ENCODE results near the gene TAF6.

The TAF6 gene

DNA sequence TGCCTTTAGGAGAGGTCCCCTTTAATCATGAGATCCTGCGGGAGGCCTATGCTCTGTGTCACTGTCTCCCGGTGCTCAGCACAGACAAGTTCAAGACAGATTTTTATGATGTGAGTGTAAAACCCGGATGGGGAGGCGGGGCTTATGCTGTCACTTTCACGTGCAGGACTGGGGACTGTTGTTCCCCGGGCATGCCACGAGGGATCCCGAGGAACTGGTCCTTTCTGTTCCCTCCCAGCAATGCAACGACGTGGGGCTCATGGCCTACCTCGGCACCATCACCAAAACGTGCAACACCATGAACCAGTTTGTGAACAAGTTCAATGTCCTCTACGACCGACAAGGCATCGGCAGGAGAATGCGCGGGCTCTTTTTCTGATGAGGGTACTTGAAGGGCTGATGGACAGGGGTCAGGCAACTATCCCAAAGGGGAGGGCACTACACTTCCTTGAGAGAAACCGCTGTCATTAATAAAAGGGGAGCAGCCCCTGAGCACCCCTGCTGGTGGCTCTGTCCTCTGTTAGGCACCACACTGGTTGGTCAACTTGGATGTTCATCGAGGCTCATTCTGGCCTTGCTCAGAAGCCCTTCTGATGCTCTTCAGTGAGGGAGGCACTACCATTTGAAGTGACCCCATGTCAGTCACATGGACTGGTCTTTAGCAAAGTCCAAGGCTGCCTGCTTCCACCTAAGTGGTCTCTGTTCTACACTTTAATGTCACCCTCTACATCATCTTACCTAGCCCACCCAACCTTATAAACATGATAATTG is 27.6 kb downstream of the TAF6 start:
- Histone ChIP-seq H3K4me3 (ENCODE audit: low read length in 2 of 2) (no peak overlapping the region), H3K4me1 (ENCODE audit: control insufficient read depth, insufficient read depth, low read length) (peaks cover 36% of the 10 kb centered on the region), H3K9me3 (ENCODE audit: control insufficient read depth in 2 of 2, low read length in 2 of 2) (no peaks in the 10 kb centered on the region), H3K27ac (ENCODE audit: low read length) (no peak overlapping the region), H3K36me3 (ENCODE audit: control insufficient read depth in 2 of 2, insufficient read depth in 2 of 2, low read length in 2 of 2) (peaks cover 42 to 54% of the 10 kb centered on the region in 2 donors), H3K9ac (ENCODE audit: low read length in 2 of 2) (no peak overlapping the region), H3K27me3 (ENCODE audit: control insufficient read depth in 1 of 2, insufficient read depth in 2 of 2, low read length in 2 of 2) (no peaks in the 10 kb centered on the region)

DNA sequence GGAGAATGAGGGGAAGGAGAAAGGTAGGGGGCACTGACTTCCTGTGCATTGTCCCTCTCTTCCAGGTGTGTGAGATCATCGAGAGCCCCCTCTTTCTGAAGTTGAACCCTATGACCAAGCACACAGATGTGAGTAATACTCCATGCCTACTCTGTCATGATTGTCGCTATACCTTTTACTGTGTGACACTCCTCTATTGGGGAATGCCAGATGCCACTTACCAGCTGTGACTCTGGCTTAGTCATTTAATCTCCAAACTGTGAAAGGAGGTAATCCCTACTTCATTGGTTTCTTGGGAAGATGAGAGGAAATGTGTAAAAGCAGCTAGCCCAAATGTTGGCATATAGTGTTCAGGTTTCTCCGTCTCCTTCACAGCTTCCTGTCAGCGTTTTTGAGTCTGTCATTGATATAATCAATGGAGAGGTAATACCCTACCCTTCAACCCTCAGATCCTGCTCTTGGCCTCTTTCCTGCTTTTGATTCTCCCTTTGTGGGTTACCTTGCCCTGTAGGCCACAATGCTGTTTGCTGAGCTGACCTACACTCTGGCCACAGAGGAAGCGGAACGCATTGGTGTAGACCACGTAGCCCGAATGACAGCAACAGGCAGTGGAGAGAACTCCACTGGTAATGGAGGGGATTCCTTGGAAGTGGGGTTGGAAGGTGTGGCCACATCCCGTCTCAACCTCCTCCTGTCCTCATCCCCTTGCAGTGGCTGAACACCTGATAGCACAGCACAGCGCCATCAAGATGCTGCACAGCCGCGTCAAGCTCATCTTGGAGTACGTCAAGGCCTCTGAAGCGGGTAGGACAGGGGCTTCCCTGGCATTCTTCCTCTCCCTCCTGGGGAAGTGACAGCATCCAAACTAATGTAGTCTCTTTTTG is 28.4 kb downstream of the TAF6 start:
- H3K4me3 ChIP-seq (ENCODE audit: low read length in 2 of 2): no peak overlapping the region
- no peaks in the 10 kb centered on the region for H3K9me3 ChIP-seq (ENCODE audit: control insufficient read depth in 2 of 2, low read length in 2 of 2)
- no peak overlapping the region for H3K9ac ChIP-seq (ENCODE audit: low read length in 2 of 2)
- H3K27ac ChIP-seq (ENCODE audit: low read length): peak overlapping the region; percentile 24
- H3K27me3 ChIP-seq (ENCODE audit: control insufficient read depth in 1 of 2, insufficient read depth in 2 of 2, low read length in 2 of 2): no peaks in the 10 kb centered on the region
- H3K36me3 ChIP-seq (ENCODE audit: control insufficient read depth in 2 of 2, insufficient read depth in 2 of 2, low read length in 2 of 2): peaks cover 36 to 45% of the 10 kb centered on the region in 2 donors
- peaks cover 36% of the 10 kb centered on the region for H3K4me1 ChIP-seq (ENCODE audit: control insufficient read depth, insufficient read depth, low read length)

DNA sequence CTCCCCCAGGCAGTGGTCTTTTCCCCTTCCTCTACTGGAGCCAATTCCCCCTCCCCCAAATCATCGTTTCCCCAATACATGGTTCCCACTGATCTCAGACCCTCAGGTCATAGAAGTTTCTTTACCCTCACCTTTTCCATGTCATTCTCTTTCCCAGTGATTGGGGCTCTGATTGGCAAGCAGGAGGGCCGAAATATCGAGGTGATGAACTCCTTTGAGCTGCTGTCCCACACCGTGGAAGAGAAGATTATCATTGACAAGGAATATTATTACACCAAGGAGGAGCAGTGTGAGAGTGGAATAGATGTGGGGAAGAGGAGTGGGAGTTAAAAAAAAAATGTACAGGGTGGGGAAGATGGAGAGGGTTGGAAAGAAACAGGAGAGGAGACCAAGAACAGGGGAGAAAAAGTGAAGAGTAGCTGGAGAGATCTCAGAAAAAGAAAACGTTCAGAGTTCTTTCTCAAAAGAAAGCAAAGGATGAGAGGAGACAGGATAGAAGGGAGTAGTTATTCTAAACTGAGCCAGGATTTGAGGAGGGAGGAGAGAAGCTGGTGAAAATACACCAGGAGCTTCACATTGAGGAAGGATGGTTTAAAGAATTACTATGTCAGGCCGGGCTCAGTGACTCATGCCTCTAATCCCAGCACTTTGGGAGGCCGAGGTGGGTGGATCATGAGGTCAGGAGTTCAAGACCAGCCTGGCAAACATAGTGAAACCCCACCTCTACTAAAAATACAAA is 29.5 kb downstream of the TAF6 start:
- Histone ChIP-seq H3K36me3 (ENCODE audit: control insufficient read depth in 2 of 2, insufficient read depth in 2 of 2, low read length in 2 of 2) (peaks cover 27 to 38% of the 10 kb centered on the region in 2 donors), H3K9ac (ENCODE audit: low read length in 2 of 2) (peak overlapping the region; percentile 87 to 89), H3K4me1 (ENCODE audit: control insufficient read depth, insufficient read depth, low read length) (peaks cover 36% of the 10 kb centered on the region), H3K27me3 (ENCODE audit: control insufficient read depth in 1 of 2, insufficient read depth in 2 of 2, low read length in 2 of 2) (no peaks in the 10 kb centered on the region), H3K27ac (ENCODE audit: low read length) (peak overlapping the region; percentile 80), H3K4me3 (ENCODE audit: low read length in 2 of 2) (peak overlapping the region; percentile 89 to 94), H3K9me3 (ENCODE audit: control insufficient read depth in 2 of 2, low read length in 2 of 2) (no peaks in the 10 kb centered on the region)

DNA sequence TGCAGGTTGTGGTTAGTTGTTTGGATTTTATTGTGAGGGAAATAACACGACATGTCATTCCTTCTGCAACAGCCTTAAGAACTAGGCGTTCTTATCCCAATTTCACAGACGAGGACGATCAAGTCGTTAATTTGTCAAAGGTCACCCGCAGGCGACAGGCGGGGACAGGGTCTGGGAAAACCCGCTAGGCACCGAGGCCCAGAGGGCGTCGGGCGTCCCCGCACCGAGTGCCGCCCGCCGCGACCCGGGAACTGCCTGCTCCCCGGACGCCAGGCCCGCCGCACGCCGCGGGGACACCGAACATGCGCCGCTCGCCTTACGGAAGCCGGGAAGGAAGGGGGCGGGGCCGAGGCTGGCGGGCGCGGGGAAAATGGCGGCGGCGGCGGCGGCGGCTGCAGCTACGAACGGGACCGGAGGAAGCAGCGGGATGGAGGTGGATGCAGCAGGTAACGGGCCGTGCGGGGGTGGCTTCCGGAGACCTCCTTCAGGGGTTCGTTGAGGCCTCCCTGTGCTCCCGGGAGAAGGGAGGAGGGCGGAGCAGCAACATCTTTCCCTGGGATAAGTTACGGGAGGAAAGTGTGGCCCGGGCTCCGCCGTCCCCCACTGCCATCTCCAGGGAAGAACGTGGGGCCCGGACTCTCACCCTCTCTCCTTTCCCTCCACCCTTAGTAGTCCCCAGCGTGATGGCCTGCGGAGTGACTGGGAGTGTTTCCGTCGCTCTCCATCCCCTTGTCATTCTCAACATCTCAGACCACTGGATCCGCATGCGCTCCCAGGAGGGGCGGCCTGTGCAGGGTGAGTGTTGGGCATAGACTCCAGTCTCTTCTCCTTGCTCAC is 30.3 kb downstream of the TAF6 start, which contains the start of gene COPS6:
COPS6 (plus strand) TSS at position 349 of the 837 bp plus-strand sequence; CDS start at position 371, 22 bp downstream.
- Histone ChIP-seq H3K9me3 (ENCODE audit: control insufficient read depth in 2 of 2, low read length in 2 of 2) (no peaks in the 10 kb centered on the region), H3K4me1 (ENCODE audit: control insufficient read depth, insufficient read depth, low read length) (peaks cover 31% of the 10 kb centered on the region), H3K36me3 (ENCODE audit: control insufficient read depth in 2 of 2, insufficient read depth in 2 of 2, low read length in 2 of 2) (peaks cover 27 to 34% of the 10 kb centered on the region in 2 donors), H3K9ac (ENCODE audit: low read length in 2 of 2) (peak within 1 kb of the TSS; percentile 87 to 89), H3K4me3 (ENCODE audit: low read length in 2 of 2) (peak within 1 kb of the TSS; percentile 89 to 94), H3K27ac (ENCODE audit: low read length) (peak within 1 kb of the TSS; percentile 80), H3K27me3 (ENCODE audit: control insufficient read depth in 1 of 2, insufficient read depth in 2 of 2, low read length in 2 of 2) (no peaks in the 10 kb centered on the region)

DNA sequence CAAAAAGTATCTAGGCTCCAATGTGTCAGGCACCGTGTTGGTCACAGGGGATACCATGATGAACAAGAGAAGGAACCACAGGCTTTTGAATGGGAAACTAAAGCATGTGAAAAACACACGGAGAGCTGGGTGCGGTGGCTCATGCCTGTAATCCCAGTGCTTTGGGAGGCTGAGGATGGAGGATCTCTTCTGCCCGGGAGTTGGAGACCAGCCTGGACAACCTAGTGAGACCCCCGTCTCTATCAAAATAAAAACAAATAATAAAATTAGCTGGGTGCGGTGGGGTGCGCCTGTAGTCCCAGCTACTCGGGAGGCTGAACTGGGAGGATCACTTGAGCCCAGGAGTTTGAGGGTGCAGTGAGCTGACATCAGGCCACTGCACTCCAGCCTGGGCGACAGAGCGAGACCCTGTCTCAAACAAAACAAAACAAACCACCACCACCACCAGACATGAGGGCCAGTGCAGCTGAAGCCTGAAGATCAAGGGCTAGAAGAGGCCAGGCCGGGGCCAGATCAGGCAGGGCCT is 31.0 kb downstream of the TAF6 start:
- no peaks in the 10 kb centered on the region for H3K27me3 ChIP-seq (ENCODE audit: control insufficient read depth in 1 of 2, insufficient read depth in 2 of 2, low read length in 2 of 2)
- H3K4me3 ChIP-seq (ENCODE audit: low read length in 2 of 2): peak overlapping the region; percentile 65 to 94
- H3K9me3 ChIP-seq (ENCODE audit: control insufficient read depth in 2 of 2, low read length in 2 of 2): no peaks in the 10 kb centered on the region
- peaks cover 24% of the 10 kb centered on the region for H3K4me1 ChIP-seq (ENCODE audit: control insufficient read depth, insufficient read depth, low read length)
- H3K36me3 ChIP-seq (ENCODE audit: control insufficient read depth in 2 of 2, insufficient read depth in 2 of 2, low read length in 2 of 2): peaks cover 26 to 27% of the 10 kb centered on the region in 2 donors
- H3K9ac ChIP-seq (ENCODE audit: low read length in 2 of 2): peak overlapping the region; percentile 84 to 89
- peak overlapping the region; percentile 80 for H3K27ac ChIP-seq (ENCODE audit: low read length)

DNA sequence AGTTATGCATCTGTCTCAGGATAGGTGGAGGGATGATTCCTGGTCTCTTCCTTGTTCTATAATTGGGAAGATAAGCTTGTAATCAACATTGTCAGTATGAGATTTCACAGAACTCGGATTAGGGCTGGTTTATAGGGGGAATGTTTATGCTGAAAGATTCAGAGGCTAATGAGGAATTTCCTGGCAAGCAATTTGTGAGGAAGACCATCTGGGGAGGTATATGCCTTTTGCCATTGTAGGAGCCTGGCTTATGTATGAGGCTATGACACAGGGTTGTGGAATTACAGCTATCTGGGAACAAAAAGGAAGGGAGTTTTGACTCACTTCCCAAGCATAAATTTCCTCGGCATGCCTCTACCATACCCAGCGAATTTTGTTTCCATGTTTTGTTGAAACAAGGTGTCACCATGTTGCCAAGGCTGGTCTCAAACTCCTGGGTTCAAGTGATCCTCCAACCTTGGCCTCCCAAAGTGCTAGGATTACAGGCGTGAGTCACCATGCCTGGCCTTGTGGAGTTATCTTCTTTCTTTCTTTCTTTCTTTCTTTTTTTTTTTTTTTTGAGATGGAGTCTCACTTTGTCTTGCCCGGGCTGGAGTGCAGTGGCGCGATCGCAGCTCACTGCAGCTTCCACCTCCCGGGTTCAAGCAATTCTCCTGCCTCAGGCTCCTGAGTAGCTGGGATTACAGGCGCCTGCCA is 32.0 kb downstream of the TAF6 start:
- Histone ChIP-seq H3K9me3 (ENCODE audit: control insufficient read depth in 2 of 2, low read length in 2 of 2) (no peaks in the 10 kb centered on the region), H3K4me3 (ENCODE audit: low read length in 2 of 2) (no peak overlapping the region), H3K36me3 (ENCODE audit: control insufficient read depth in 2 of 2, insufficient read depth in 2 of 2, low read length in 2 of 2) (peaks cover 17 to 20% of the 10 kb centered on the region in 2 donors), H3K9ac (ENCODE audit: low read length in 2 of 2) (no peak overlapping the region), H3K27ac (ENCODE audit: low read length) (peak overlapping the region; percentile 80), H3K4me1 (ENCODE audit: control insufficient read depth, insufficient read depth, low read length) (peaks cover 24% of the 10 kb centered on the region), H3K27me3 (ENCODE audit: control insufficient read depth in 1 of 2, insufficient read depth in 2 of 2, low read length in 2 of 2) (no peaks in the 10 kb centered on the region)

DNA sequence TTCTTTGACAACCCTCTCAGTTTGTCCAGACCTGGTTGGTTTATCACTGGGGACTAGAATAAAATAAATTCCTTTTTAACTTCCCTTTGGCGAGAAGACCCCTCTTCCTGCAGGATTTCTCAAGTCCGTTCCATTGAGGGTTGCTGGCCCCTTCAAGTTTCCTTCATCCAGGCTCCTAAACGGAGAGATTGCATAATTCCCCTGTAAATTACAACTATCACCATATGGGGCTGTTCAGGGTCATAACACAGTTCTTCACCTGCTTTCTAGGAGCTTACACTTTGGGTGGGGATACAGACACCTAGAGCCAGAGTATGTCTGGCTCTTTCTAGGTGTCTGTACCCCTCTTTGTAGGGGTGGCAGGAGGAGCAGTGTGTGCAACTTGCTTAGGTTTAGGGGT is 33.6 kb downstream of the TAF6 start:
- H3K4me3 ChIP-seq (ENCODE audit: low read length in 2 of 2): no peak overlapping the region
- no peaks in the 10 kb centered on the region for H3K9me3 ChIP-seq (ENCODE audit: control insufficient read depth in 2 of 2, low read length in 2 of 2)
- no peak overlapping the region for H3K9ac ChIP-seq (ENCODE audit: low read length in 2 of 2)
- no peak overlapping the region for H3K27ac ChIP-seq (ENCODE audit: low read length)
- H3K27me3 ChIP-seq (ENCODE audit: control insufficient read depth in 1 of 2, insufficient read depth in 2 of 2, low read length in 2 of 2): no peaks in the 10 kb centered on the region
- peaks cover 3% of the 10 kb centered on the region in 2 donors for H3K36me3 ChIP-seq (ENCODE audit: control insufficient read depth in 2 of 2, insufficient read depth in 2 of 2, low read length in 2 of 2)
- H3K4me1 ChIP-seq (ENCODE audit: control insufficient read depth, insufficient read depth, low read length): peaks cover 30% of the 10 kb centered on the region

DNA sequence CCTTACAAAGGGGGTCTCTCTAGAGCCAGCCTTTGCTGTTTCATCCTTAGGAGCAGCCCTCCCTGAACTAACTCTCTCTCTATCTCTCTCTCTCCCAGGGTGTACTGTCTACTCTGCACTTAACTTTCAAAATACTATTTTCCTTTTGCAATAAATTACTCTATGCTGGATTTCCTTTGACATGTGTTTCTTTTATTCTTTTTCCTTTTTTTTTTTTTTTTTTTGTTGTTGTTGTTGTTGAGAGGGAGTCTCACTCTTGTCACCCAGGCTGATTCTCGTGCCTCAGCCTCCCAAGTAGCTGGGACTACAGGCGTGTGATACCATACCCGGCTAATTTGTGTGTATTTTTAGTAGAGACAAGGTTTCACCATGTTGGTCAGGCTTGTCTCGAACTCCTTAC is 36.2 kb downstream of the TAF6 start:
- Histone ChIP-seq H3K27me3 (ENCODE audit: control insufficient read depth in 1 of 2, insufficient read depth in 2 of 2, low read length in 2 of 2) (no peaks in the 10 kb centered on the region), H3K9me3 (ENCODE audit: control insufficient read depth in 2 of 2, low read length in 2 of 2) (no peaks in the 10 kb centered on the region), H3K4me1 (ENCODE audit: control insufficient read depth, insufficient read depth, low read length) (peaks cover 33% of the 10 kb centered on the region), H3K27ac (ENCODE audit: low read length) (no peak overlapping the region), H3K9ac (ENCODE audit: low read length in 2 of 2) (peak overlapping the region in 1 of 2 donors; percentile 36), H3K4me3 (ENCODE audit: low read length in 2 of 2) (peak overlapping the region in 1 of 2 donors; percentile 8), H3K36me3 (ENCODE audit: control insufficient read depth in 2 of 2, insufficient read depth in 2 of 2, low read length in 2 of 2) (peaks cover 0 to 14% of the 10 kb centered on the region in 2 donors)

DNA sequence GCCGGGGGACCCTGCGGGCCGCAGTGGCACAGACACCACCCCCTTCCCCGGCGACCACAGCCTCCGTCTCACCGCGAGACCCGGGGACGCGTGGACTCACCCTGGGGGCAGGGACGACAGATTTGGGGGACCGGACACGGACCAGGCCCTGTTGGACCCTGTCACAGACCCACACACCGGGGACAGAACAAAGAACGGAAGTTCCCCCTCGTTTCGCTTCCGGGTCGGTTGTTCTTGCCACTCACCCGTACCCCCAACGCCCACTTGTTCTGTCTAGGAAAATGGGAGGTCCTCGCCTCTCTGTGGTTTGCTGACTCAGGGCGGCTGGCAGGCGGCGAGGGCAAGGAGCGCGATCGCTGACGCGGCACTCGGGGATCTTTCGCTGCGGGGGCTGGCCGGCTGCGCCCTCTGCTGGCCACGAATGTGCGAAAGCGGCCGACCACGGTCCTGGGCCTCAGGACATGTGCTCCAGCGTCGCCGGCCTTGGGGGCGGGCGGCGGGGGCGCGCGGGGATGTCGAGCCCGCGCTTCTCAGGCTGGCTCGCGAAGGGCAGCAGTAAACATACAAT is 37.5 kb downstream of the TAF6 start, which contains the start of gene ZNF3:
ZNF3 (minus strand) TSS at position 189 of the 568 bp plus-strand sequence. CDS start 4,366 bp downstream, outside the sequence.
- H3K4me1 ChIP-seq (ENCODE audit: control insufficient read depth, insufficient read depth, low read length): peaks cover 27% of the 10 kb centered on the region
- H3K9ac ChIP-seq (ENCODE audit: low read length in 2 of 2): peak within 1 kb of the TSS; percentile 87 to 95
- H3K27ac ChIP-seq (ENCODE audit: low read length): peak within 1 kb of the TSS; percentile 67
- H3K27me3 ChIP-seq (ENCODE audit: control insufficient read depth in 1 of 2, insufficient read depth in 2 of 2, low read length in 2 of 2): no peaks in the 10 kb centered on the region
- no peaks in the 10 kb centered on the region for H3K9me3 ChIP-seq (ENCODE audit: control insufficient read depth in 2 of 2, low read length in 2 of 2)
- peak within 1 kb of the TSS; percentile 70 to 97 for H3K4me3 ChIP-seq (ENCODE audit: low read length in 2 of 2)
- H3K36me3 ChIP-seq (ENCODE audit: control insufficient read depth in 2 of 2, insufficient read depth in 2 of 2, low read length in 2 of 2): peaks cover 7 to 21% of the 10 kb centered on the region in 2 donors
